Neutrophil (primary cell): ENCODE measurements around the gene CYFIP2.

Experiments used
- H3K27ac ChIP-seq: fragments of 200-600 bp; sonication (generic); 2 replicates; pipeline ENCODE4 v1.5.1; 2016; ENCODE audit warnings: mild to moderate bottlenecking, moderate library complexity
- H3K27me3 ChIP-seq: fragments of 200-600 bp; sonication (generic); 2 replicates; pipeline ENCODE4 v1.6.0; 2016; ENCODE audit warnings: mild to moderate bottlenecking
- H3K36me3 ChIP-seq: fragments of 200-600 bp; sonication (generic); 2 replicates; pipeline ENCODE4 v1.5.1; 2017
- H3K4me1 ChIP-seq, 2 experiments: fragments of 200-600 bp in 1 of 2; sonication (generic) in 1 of 2; 1 replicate in 1 of 2; 2 replicates in 1 of 2; pipeline versions ENCODE4 v1.5.1 to v1.6.1; 2013 to 2016; ENCODE audit warnings: low read depth in 1 of 2, low read length in 1 of 2, mild to moderate bottlenecking in 1 of 2, moderate library complexity in 1 of 2; ENCODE audit not compliant: control insufficient read depth in 1 of 2, insufficient read depth in 1 of 2
- H3K4me3 ChIP-seq, 2 experiments: fragments of 200-600 bp in 1 of 2; sonication (generic) in 1 of 2; 1 replicate in 1 of 2; 2 replicates in 1 of 2; pipeline ENCODE4 v1.5.1; 2013 to 2016; ENCODE audit warnings: low read depth in 1 of 2, low read length in 1 of 2, mild to moderate bottlenecking in 1 of 2, moderate library complexity in 1 of 2
- H3K9me3 ChIP-seq: fragments of 200-600 bp; sonication (generic); 2 replicates; pipeline ENCODE4 v1.5.1; 2016
- TF ChIP-seq, protein P1 (sequence below): fragments of 200-600 bp; sonication (generic); IDR thresholded peaks from 2 replicates; pipeline ENCODE4 v1.5.1; 2016; ENCODE audit warnings: antibody characterized with exemption

CYFIP2 gene

DNA sequence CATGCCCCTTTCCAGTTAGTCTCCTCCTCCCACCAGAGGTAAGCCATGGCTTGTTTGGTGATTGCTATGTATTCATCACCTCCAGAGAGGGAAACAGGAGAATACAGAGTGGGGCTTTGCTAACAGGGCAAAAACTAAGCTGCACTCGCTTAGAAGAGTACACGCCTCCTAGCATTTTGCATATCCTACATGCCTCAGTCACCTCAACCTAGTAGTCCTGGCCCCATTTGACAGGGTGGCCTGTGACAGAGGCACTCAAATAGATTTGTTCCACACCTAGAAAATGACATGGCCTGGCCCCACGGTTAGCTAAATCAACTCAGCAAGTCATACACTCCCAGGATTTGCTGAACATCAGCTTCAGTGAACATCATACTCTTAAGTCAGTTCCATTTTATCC, 90.7 kb downstream of the CYFIP2 start:
- no peak overlapping the region for H3K4me3 ChIP-seq
- peaks cover 98% of the 10 kb centered on the region for H3K36me3 ChIP-seq
- TF ChIP-seq, protein P1, sequence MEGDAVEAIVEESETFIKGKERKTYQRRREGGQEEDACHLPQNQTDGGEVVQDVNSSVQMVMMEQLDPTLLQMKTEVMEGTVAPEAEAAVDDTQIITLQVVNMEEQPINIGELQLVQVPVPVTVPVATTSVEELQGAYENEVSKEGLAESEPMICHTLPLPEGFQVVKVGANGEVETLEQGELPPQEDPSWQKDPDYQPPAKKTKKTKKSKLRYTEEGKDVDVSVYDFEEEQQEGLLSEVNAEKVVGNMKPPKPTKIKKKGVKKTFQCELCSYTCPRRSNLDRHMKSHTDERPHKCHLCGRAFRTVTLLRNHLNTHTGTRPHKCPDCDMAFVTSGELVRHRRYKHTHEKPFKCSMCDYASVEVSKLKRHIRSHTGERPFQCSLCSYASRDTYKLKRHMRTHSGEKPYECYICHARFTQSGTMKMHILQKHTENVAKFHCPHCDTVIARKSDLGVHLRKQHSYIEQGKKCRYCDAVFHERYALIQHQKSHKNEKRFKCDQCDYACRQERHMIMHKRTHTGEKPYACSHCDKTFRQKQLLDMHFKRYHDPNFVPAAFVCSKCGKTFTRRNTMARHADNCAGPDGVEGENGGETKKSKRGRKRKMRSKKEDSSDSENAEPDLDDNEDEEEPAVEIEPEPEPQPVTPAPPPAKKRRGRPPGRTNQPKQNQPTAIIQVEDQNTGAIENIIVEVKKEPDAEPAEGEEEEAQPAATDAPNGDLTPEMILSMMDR, result no peak
- no peaks in the 10 kb centered on the region for H3K27me3 ChIP-seq
- H3K27ac ChIP-seq, result no peak overlapping the region
- no peaks in the 10 kb centered on the region for H3K9me3 ChIP-seq
- H3K4me1 ChIP-seq, result no peaks in the 10 kb centered on the region

DNA sequence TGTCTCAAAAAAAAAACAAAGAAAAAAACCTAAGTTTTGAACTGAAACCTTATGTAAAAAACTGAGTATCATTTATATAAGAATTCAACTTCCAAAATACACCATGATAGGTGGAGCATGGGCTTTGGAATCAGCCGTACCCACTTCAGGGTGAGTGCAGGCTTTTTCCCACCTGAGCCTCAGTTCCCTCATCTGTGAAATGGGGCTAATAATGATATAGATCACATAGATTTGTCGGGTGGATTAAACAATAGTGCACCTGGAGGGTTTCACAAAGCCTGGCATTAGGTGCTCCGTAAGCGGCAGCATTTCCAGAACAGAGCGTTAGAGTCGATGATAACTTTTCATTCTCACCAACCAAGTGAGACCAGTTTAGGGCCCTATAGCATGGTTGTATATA, 91.9 kb downstream of the CYFIP2 start:
- Histone ChIP-seq H3K36me3 (peaks cover 98% of the 10 kb centered on the region), H3K27me3 (no peaks in the 10 kb centered on the region), H3K27ac (no peak overlapping the region), H3K4me3 (no peak overlapping the region), H3K9me3 (no peaks in the 10 kb centered on the region), H3K4me1 (no peaks in the 10 kb centered on the region)
- TF ChIP-seq, protein P1, result no peak

DNA sequence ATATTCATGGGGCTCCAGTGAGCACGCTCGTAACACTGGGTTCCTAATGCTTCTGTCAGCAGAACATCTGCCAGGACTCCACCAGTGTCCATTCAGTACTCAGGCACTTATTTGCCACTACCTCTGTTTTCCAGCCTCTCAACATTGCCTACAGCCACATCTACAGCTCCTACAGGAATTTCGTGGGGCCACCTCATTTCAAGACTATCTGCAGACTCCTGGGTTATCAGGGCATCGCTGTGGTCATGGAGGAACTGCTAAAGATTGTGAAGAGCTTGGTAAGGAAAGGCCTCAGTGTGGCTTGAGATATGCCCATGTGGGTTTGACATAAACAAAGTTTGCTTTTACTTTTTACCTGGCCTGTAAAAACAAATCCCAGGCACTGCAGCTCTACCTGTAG, 92.9 kb downstream of the CYFIP2 start:
- H3K27ac ChIP-seq, result no peak overlapping the region
- TF ChIP-seq, protein P1, result no peak
- H3K9me3 ChIP-seq, result no peaks in the 10 kb centered on the region
- no peaks in the 10 kb centered on the region for H3K27me3 ChIP-seq
- H3K4me3 ChIP-seq, result no peak overlapping the region
- no peaks in the 10 kb centered on the region for H3K4me1 ChIP-seq
- H3K36me3 ChIP-seq, result peaks cover 98% of the 10 kb centered on the region

DNA sequence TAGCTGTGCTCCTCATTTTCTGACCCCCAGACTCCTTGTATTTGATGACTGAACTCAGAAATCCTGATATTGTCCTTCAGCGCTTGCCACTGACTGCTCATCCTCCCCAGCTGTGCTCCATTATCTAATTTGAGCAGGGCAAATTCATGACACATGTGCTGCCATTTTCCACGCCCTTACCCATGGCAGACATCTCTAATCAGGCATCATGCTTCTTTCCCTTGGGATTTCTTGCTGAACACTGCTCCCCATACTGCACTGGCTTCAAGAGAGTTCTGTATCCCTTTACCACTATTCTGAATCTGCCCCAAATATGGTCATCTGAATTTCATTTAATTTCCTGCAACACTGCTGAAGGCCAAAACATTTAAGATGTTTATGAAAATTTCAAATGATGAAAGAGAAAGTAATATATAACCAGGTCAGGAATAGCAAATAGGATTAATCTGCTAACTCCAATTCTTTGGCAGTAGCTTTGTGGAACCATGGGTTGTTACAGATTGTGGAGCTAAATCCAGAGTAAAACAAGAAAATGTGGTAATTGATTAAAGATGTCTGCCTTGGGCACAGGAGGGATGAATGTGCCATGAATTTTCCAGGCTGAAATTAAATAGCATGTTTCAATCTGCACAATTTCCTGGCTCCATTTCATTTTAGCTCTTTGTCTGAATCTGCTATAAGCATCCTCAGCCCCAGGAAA, 93.6 kb downstream of the CYFIP2 start:
- Histone ChIP-seq H3K9me3 (no peaks in the 10 kb centered on the region), H3K4me3 (no peak overlapping the region), H3K36me3 (peaks cover 98% of the 10 kb centered on the region), H3K27ac (no peak overlapping the region), H3K27me3 (no peaks in the 10 kb centered on the region), H3K4me1 (no peaks in the 10 kb centered on the region)
- TF ChIP-seq, protein P1, result no peak

DNA sequence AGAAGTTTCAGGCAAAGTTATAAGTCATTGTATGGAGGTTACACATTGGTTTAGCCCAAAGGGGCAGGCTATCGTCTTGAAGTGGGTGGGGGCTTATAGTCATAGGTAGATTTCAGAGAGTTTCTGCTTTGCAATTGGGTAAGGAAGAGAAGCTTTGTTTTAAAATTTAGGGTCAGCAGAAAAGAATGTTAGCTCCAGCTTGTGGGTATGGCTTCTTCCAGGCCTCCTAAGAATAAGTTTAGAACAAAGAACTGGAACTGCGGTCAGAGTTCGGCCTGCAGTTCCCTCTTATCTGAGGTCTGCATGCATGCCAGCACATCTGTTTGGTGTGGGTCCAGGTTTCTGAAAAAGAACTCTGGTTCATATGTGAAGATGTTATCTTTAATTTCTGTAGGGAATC, 96.1 kb downstream of the CYFIP2 start:
- Histone ChIP-seq H3K9me3 (no peaks in the 10 kb centered on the region), H3K27me3 (no peaks in the 10 kb centered on the region), H3K36me3 (peaks cover 97% of the 10 kb centered on the region), H3K4me3 (no peak overlapping the region), H3K4me1 (no peaks in the 10 kb centered on the region), H3K27ac (no peak overlapping the region)
- TF ChIP-seq, protein P1, result no peak
